Epithelial cell of proximal tubule (primary cell): ENCODE results near the gene GH1. TPM values are rescaled to one million over a fixed set of nuclear protein-coding genes. Genes with fewer than 3 reads are reported as not detected.
A peak's percentile ranks its signal among the peaks of the same experiment; 100 is the strongest.
"Not testable (repeated sequence)": the region's sequence is repeated elsewhere in the genome, so short reads cannot be mapped to it uniquely, and the experiment has no call there.

Experiments
- DNase-seq: peaks from one replicate; pipeline ENCODE4 v3.0.0-alpha.2; 2011; ENCODE audit warnings: low read depth
- H3K4me3 ChIP-seq: 2 replicates; pipeline ENCODE4 v1.5.1; 2011; ENCODE audit warnings: low read depth, mild to moderate bottlenecking, low read length
- CTCF ChIP-seq: conservative IDR thresholded peaks from 2 replicates; pipeline ENCODE4 v1.5.1; 2012; ENCODE audit warnings: low read depth, mild to moderate bottlenecking, low read length
- total RNA-seq: library from RNA; depleted of rRNA; stranded (reverse); fragments of >200 nt; gene quantifications from 2 replicates; pipeline ENCODE4 v1.2.3, GENCODE V29; 2015

GH1 gene
- total RNA-seq, 1 donor from 2014 or later = not detected

- no peak for TF ChIP-seq CTCF
- DNase-seq = no peak
- no peak overlapping the region for H3K4me3 ChIP-seq
Measured at GRCh38 chr17:63926164-63926563, 7.5 kb upstream of the GH1 start.

- no peak overlapping the region for H3K4me3 ChIP-seq
- TF ChIP-seq CTCF = no peak
Measured at GRCh38 chr17:63925615-63926014, 7.0 kb upstream of the GH1 start.

GRCh38 chr17:63922402-63922801 lies 3.8 kb upstream of the GH1 start:
- not testable (repeated sequence) for DNase-seq, H3K4me3 ChIP-seq

More at GRCh38 chr17:63925615-63926014, 7.0 kb upstream of the GH1 start:
- no peak for DNase-seq

GRCh38 chr17:63920779-63921178 lies 2.1 kb upstream of the GH1 start:
- H3K4me3 ChIP-seq, DNase-seq: not testable (repeated sequence)

- not testable (repeated sequence) for H3K4me3 ChIP-seq, DNase-seq
Measured at GRCh38 chr17:63920050-63920449, 1.4 kb upstream of the GH1 start.

GRCh38 chr17:63919311-63919723 lies 678 bp upstream of the GH1 start:
- no peak overlapping the region for H3K4me3 ChIP-seq
- no peak for DNase-seq
- peak; percentile 92 for TF ChIP-seq CTCF

GRCh38 chr17:63918305-63918704 lies 334 bp downstream of the GH1 start:
- no peak overlapping the region for H3K4me3 ChIP-seq
- peak; percentile 21 for TF ChIP-seq CTCF
- no peak for DNase-seq

GRCh38 chr17:63917646-63918045 lies 993 bp downstream of the GH1 start:
- H3K4me3 ChIP-seq = no peak overlapping the region
- no peak for TF ChIP-seq CTCF
- DNase-seq = no peak

GRCh38 chr17:63917206-63917605 lies 1.4 kb downstream of the GH1 start:
- DNase-seq, H3K4me3 ChIP-seq: not testable (repeated sequence)
